Astrocyte (in vitro differentiated cells and primary cell): ENCODE measurements around the gene MAP3K20.

ENCODE experiments used
- CTCF ChIP-seq: IDR thresholded peaks from 2 replicates; pipeline ENCODE4 v1.5.1; 2011; ENCODE audit warnings: low read depth, mild to moderate bottlenecking, inconsistent platforms, low read length, moderate library complexity; ENCODE audit not compliant: insufficient read depth
- EZH2 ChIP-seq: IDR thresholded peaks from 2 replicates; pipeline ENCODE4 v1.6.1; 2012; ENCODE audit warnings: mild to moderate bottlenecking, low read length, inconsistent platforms; ENCODE audit not compliant: insufficient read depth

- TF ChIP-seq CTCF (no peak), EZH2 (no peak)
Measured at GRCh38 chr2:173151671-173152401, 76.2 kb downstream of the MAP3K20 start.
